GM12891 (cell line): ENCODE measurements around the gene CACNG1.

ENCODE experiments used
- DNase-seq: peaks from one replicate; pipeline ENCODE4 v3.0.0; 2011; ENCODE audit warnings: low spot score; ENCODE audit not compliant: insufficient read length
- FAIRE-seq: peaks from 2 replicates; lab custom pipeline; 2011; peaks lifted over from hg19 to GRCh38; lab: Jason Lieb, UNC
- PAX5 ChIP-seq: IDR thresholded peaks from 2 replicates; pipeline ENCODE4 v1.6.1; 2011; ENCODE audit warnings: low read length, moderate library complexity, mild to moderate bottlenecking; ENCODE audit not compliant: insufficient read depth, severe bottlenecking
- POLR2A ChIP-seq: IDR thresholded peaks from 2 replicates; pipeline ENCODE4 v1.6.1; 2011; ENCODE audit warnings: low read depth, low read length, control low read depth
- POLR2AphosphoS5 ChIP-seq: IDR thresholded peaks from 2 replicates; pipeline ENCODE4 v1.6.1; 2011; ENCODE audit warnings: low read depth, low read length, control low read depth
- POU2F2 ChIP-seq: IDR thresholded peaks from 2 replicates; pipeline ENCODE4 v1.6.1; 2011; ENCODE audit warnings: low read depth, mild to moderate bottlenecking, control low read depth, low read length, moderate library complexity
- SPI1 ChIP-seq: IDR thresholded peaks from 2 replicates; pipeline ENCODE4 v1.6.1; 2011; ENCODE audit warnings: low read depth, low read length, control low read depth
- TAF1 ChIP-seq: IDR thresholded peaks from 2 replicates; pipeline ENCODE4 v1.6.1; 2011; ENCODE audit warnings: low read depth, low read length, control low read depth

CACNG1 gene

GRCh38 chr17:67071595-67071994 lies 27.2 kb downstream of the CACNG1 start:
- TF ChIP-seq PAX5 (no peak), POLR2A (no peak), POU2F2 (no peak), TAF1 (no peak), SPI1 (no peak), POLR2AphosphoS5 (no peak)
- DNase-seq, result no peak
- no peak for FAIRE-seq

GRCh38 chr17:67072885-67073284 lies 28.5 kb downstream of the CACNG1 start:
- DNase-seq (no peak), FAIRE-seq (no peak)
- TF ChIP-seq TAF1 (no peak), SPI1 (no peak), POU2F2 (no peak), POLR2AphosphoS5 (no peak), PAX5 (no peak), POLR2A (no peak)

- FAIRE-seq (no peak), DNase-seq (no peak)
- TF ChIP-seq POU2F2 (no peak), POLR2A (no peak), TAF1 (no peak), POLR2AphosphoS5 (no peak), SPI1 (no peak), PAX5 (no peak)
Measured at GRCh38 chr17:67074781-67075180, 30.4 kb downstream of the CACNG1 start.

- DNase-seq (no peak), FAIRE-seq (no peak)
- TF ChIP-seq SPI1 (no peak), POLR2A (no peak), TAF1 (no peak), POLR2AphosphoS5 (no peak), PAX5 (no peak), POU2F2 (no peak)
Measured at GRCh38 chr17:67076290-67076689, 31.9 kb downstream of the CACNG1 start.

GRCh38 chr17:67078292-67078691 lies 33.9 kb downstream of the CACNG1 start:
- no peak for TF ChIP-seq TAF1
- TF ChIP-seq SPI1, result no peak
- no peak for TF ChIP-seq POLR2AphosphoS5
- TF ChIP-seq POU2F2, result no peak
- FAIRE-seq (no peak), DNase-seq (no peak)

- DNase-seq (no peak), FAIRE-seq (no peak)
- TF ChIP-seq POU2F2, result no peak
- no peak for TF ChIP-seq PAX5
- no peak for TF ChIP-seq SPI1
- TF ChIP-seq TAF1, result no peak
- TF ChIP-seq POLR2A, result no peak
- no peak for TF ChIP-seq POLR2AphosphoS5
Measured at GRCh38 chr17:67079491-67079890, 35.1 kb downstream of the CACNG1 start.

- TF ChIP-seq PAX5, result no peak
- TF ChIP-seq POU2F2, result no peak
- TF ChIP-seq POLR2AphosphoS5, result no peak
- no peak for TF ChIP-seq POLR2A
- no peak for TF ChIP-seq SPI1
- TF ChIP-seq TAF1, result no peak
- FAIRE-seq (peak; percentile 62), DNase-seq (no peak)
Measured at GRCh38 chr17:67080804-67081203, 36.5 kb downstream of the CACNG1 start.

GRCh38 chr17:67082107-67082506 lies 37.8 kb downstream of the CACNG1 start:
- DNase-seq, result no peak
- no peak for FAIRE-seq
- no peak for TF ChIP-seq POLR2A
- no peak for TF ChIP-seq PAX5
- TF ChIP-seq SPI1, result peak; percentile 66
- TF ChIP-seq POU2F2, result no peak

GRCh38 chr17:67085406-67085805 lies 41.1 kb downstream of the CACNG1 start:
- TF ChIP-seq POLR2AphosphoS5 (no peak), POLR2A (no peak), TAF1 (no peak), PAX5 (no peak), POU2F2 (no peak), SPI1 (no peak)
- FAIRE-seq, result no peak
- no peak for DNase-seq

- no peak for DNase-seq
- no peak for TF ChIP-seq SPI1
- TF ChIP-seq TAF1, result no peak
- TF ChIP-seq POLR2A, result no peak
- TF ChIP-seq PAX5, result no peak
- TF ChIP-seq POU2F2, result no peak
- TF ChIP-seq POLR2AphosphoS5, result no peak
- no peak for FAIRE-seq
Measured at GRCh38 chr17:67088639-67089038, 44.3 kb downstream of the CACNG1 start.

GRCh38 chr17:67090341-67090740 lies 46.0 kb downstream of the CACNG1 start:
- FAIRE-seq (no peak), DNase-seq (no peak)
- TF ChIP-seq SPI1 (no peak), PAX5 (no peak), POLR2A (no peak), TAF1 (no peak), POU2F2 (no peak), POLR2AphosphoS5 (no peak)
